GM12891 (cell line): Measurements from ENCODE around the gene ASTN2.

Experiments used
- DNase-seq: peaks from one replicate; pipeline ENCODE4 v3.0.0; 2011; ENCODE audit warnings: low spot score; ENCODE audit not compliant: insufficient read length
- FAIRE-seq: peaks from 2 replicates; lab custom pipeline; 2011; peaks lifted over from hg19 to GRCh38; lab: Jason Lieb, UNC
- PAX5 ChIP-seq: IDR thresholded peaks from 2 replicates; pipeline ENCODE4 v1.6.1; 2011; ENCODE audit warnings: low read length, moderate library complexity, mild to moderate bottlenecking; ENCODE audit not compliant: insufficient read depth, severe bottlenecking
- POLR2A ChIP-seq: IDR thresholded peaks from 2 replicates; pipeline ENCODE4 v1.6.1; 2011; ENCODE audit warnings: low read depth, low read length, control low read depth
- POLR2AphosphoS5 ChIP-seq: IDR thresholded peaks from 2 replicates; pipeline ENCODE4 v1.6.1; 2011; ENCODE audit warnings: low read depth, low read length, control low read depth
- POU2F2 ChIP-seq: IDR thresholded peaks from 2 replicates; pipeline ENCODE4 v1.6.1; 2011; ENCODE audit warnings: low read depth, mild to moderate bottlenecking, control low read depth, low read length, moderate library complexity
- SPI1 ChIP-seq: IDR thresholded peaks from 2 replicates; pipeline ENCODE4 v1.6.1; 2011; ENCODE audit warnings: low read depth, low read length, control low read depth
- TAF1 ChIP-seq: IDR thresholded peaks from 2 replicates; pipeline ENCODE4 v1.6.1; 2011; ENCODE audit warnings: low read depth, low read length, control low read depth

The ASTN2 gene

DNA sequence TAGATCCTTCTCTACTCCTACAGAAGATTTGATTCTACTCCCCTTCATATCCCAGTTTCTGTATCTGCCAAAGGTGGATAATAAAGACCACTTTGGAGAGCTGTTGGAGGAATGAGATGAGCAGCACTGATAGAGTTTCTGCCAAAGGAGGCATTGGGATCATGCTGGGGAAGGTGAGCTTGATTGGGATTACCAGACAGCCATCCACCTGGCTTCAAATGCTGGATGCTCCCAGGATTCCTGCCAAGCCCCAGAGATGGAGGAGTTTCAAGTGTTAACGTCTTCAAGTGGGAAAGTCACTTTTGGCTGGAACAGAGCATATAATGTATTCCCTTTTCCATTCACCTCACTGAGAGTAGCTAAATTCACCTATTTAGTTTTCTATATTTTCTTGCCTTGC, 379.3 kb downstream of the ASTN2 start:
- TF ChIP-seq PAX5 (no peak), POU2F2 (no peak), POLR2AphosphoS5 (no peak)
- no peak for DNase-seq
- FAIRE-seq = no peak

DNA sequence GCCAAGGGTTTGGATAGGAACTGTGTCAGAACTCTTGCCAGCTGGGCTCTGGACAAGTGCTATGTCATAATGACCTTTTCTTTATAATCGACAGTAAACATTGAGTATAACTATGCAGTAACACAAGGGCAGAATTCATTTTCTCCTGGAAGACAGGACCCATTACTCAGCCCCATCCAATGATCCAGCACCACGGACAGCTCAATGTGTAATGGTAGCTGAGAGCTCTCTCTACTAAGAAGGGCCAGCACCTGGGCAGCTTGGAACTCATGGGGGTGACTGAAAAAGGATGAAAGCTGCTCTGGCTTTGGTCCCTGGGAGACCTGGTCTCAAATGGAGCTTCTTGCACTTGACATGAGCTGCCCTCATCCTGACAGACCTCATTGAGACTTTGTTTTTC, 380.0 kb downstream of the ASTN2 start:
- FAIRE-seq = no peak
- TF ChIP-seq POLR2A (no peak), SPI1 (no peak), POLR2AphosphoS5 (no peak), POU2F2 (no peak), TAF1 (no peak), PAX5 (no peak)
- DNase-seq = no peak

DNA sequence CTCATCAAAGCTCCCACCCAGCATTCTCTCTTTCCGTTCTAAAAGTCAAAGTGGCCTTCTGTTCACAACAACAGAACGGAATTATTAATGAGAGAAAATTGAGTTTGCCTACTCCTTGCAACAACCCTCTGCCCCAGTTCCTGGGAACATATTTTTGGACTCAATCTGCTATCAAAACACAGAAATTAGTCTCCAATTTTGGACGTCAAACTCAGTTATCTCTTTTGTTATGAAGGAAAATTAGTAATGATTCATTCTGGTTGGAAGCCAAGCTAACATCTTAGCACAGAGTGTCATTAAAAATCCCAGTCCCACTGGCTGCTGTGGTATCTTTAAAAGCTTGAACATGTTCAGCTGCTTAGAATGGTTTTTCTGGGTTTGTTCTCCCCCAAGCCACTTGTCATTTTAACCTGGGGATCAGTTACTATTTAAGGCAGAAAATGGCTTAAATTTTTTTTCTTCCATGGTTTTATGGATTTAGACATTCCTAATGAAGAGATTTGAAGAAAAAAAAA, 384.5 kb downstream of the ASTN2 start:
- TF ChIP-seq PAX5 = no peak
- no peak for TF ChIP-seq TAF1
- no peak for TF ChIP-seq SPI1
- no peak for TF ChIP-seq POLR2A
- FAIRE-seq = no peak

DNA sequence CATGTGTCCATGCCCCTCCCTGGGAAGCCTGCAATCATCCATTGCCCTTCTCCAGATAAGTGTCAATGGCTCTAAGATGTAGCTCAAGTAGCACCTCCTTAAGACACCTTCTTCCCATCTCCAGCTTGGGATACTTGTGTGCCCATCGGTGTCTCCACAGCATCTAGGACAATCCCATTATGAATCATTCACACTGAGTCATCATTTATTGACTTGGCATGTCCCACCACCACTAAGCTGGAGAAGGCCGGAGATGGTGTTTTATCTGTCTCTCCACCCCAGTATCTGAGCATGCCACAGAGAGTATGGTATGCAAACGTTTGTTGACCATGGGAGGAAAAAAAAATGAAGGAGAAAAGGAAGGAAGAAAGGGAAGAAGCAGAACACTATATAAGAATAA, 385.5 kb downstream of the ASTN2 start:
- DNase-seq (no peak), FAIRE-seq (no peak)
- TF ChIP-seq POLR2A = no peak
- no peak for TF ChIP-seq SPI1
- no peak for TF ChIP-seq TAF1
- no peak for TF ChIP-seq POU2F2
- no peak for TF ChIP-seq PAX5
- TF ChIP-seq POLR2AphosphoS5 = no peak

More for the DNA sequence above, 384.5 kb downstream of the ASTN2 start:
- no peak for DNase-seq

DNA sequence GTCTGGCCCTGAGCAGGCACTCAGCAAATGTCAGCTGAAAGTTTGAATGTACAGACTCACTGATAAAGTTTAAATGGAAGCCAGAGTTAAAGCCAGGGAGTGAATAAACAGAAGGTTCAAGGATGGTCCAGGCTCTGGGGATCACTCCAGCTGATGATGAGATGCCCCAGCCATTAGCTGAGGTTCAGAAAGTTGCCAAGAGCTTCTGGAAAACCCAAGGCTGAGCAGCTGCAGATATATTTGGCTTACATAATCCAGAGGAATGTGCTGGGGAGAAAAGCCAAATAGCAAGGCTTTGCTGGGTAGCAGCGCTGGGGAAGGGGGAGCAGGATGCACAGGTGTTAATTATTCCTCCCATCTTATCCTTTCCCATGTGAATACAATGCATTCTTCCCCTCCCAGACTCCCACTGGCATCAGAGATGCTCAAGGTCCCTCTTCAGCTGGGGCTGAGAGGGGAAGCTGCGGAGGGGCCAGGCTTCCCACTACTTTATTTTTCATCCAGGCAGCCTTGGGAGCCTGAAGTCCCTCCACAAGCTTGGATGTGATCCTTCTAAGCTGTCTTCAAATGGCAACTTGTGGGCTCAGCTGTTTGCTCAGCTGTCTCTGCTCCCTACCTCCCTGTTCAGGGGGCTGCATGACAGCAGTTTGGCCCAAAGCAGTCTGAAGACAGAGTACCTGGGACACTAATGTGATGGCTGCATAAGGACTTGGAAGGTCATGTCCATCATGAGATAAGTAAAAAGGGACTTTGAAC, 386.6 kb downstream of the ASTN2 start:
- DNase-seq = no peak
- no peak for FAIRE-seq
- no peak for TF ChIP-seq TAF1
- no peak for TF ChIP-seq POLR2A
- TF ChIP-seq PAX5 = no peak
- no peak for TF ChIP-seq POLR2AphosphoS5
- TF ChIP-seq SPI1 = no peak
- TF ChIP-seq POU2F2 = no peak

DNA sequence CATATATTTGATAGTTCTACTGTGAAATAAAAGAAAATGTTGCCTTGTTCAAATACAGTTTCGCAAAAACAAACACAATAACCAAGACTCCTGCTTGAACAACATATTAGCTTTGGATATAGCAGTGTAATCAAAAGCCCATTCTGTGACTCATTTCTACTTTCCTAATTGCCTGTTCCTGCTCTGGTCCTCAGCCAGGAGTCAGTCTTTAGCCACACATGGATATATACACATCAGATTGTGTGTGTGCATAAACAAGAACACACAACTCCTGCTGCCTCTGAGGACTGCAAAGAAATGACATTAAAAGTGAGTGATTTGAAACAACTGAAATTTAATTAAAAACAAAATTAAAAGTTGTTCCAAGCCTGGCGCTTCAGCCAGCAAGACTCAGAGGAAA, 393.0 kb downstream of the ASTN2 start:
- FAIRE-seq (no peak), DNase-seq (no peak)
- TF ChIP-seq TAF1 = no peak
- TF ChIP-seq PAX5 = no peak
- TF ChIP-seq POLR2A = no peak

DNA sequence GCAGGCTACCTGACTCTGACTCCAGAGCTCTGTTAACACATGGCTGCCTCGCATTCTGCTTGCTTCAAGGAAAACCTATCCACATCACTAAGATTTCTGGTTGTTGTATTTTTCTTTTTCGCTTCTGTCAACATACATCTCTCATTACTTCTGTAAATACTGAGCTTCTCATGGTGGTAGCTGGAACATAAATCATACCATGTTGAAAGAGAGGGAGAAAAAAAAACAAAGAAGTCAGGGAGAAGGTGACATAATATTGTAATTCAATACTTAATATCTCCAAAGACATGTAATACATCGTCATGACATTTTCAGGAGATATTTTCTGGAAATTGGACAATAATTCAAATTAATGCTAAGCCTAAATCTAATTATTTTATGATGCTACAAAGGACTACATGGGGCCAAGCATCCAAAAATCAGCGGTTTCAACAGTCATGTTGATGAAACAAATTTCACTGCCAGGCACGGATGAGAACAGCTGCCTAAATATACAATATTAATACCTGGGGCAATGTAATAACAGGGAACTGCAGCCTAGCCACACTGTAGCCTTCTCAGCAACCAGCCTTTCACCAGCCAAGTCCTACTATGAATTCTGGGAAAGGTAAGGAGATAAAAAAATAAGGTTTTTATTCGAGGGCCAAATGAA, 395.8 kb downstream of the ASTN2 start:
- no peak for DNase-seq
- no peak for FAIRE-seq
- TF ChIP-seq POLR2AphosphoS5 = no peak
- no peak for TF ChIP-seq POLR2A
- no peak for TF ChIP-seq TAF1
- no peak for TF ChIP-seq SPI1
- TF ChIP-seq PAX5 = no peak
- no peak for TF ChIP-seq POU2F2

DNA sequence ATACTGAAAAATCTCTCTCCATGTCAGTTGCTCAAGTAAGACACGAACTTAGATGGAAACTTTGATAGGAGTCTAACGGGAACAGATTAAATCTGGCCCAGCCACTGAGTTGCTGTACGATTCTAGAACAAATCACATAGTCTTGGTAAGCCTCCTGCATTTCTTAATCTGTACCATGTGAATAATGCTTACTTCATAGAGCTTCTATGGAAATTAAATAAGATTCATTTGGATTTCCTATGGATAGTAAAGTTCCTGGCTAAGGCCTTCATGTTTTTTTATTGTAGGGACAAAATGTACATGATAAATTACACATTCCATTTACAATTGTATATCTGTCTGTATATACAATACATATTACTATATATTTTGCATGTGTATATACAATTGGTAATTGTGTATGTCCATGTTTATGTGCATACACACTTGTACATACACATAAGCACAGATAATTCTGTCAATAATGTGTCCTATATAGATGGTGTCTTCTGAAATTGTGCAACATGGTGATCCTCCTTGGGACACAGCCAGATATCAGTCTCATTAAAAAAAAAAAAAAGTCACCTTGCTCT, 397.4 kb downstream of the ASTN2 start:
- FAIRE-seq = no peak
- no peak for DNase-seq

DNA sequence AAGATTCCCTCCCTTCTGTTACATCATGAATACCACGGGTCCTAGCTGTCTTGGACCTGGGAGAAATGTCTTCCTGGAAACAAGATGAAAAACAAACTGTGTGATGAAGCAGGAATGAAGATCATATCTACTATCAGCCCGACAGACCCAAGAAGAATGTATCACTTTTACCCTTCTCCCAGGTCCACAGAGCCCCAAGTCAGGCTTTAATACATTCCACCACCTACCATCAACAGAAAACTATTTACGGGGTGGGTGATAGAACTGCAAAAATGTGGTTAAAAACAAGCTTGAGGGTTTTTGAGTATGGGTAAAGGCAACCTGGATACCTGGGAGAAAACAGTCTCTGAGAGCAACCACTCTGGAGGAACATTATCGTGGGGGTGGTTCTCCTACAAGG, 400.8 kb downstream of the ASTN2 start:
- no peak for DNase-seq
- no peak for FAIRE-seq
- TF ChIP-seq PAX5 (no peak), POLR2AphosphoS5 (no peak), TAF1 (no peak), SPI1 (no peak), POU2F2 (no peak), POLR2A (no peak)

More for the DNA sequence above, 397.4 kb downstream of the ASTN2 start:
- TF ChIP-seq POLR2AphosphoS5 = no peak
- no peak for TF ChIP-seq TAF1
- TF ChIP-seq POLR2A = no peak
- no peak for TF ChIP-seq PAX5
- no peak for TF ChIP-seq POU2F2
- TF ChIP-seq SPI1 = no peak

DNA sequence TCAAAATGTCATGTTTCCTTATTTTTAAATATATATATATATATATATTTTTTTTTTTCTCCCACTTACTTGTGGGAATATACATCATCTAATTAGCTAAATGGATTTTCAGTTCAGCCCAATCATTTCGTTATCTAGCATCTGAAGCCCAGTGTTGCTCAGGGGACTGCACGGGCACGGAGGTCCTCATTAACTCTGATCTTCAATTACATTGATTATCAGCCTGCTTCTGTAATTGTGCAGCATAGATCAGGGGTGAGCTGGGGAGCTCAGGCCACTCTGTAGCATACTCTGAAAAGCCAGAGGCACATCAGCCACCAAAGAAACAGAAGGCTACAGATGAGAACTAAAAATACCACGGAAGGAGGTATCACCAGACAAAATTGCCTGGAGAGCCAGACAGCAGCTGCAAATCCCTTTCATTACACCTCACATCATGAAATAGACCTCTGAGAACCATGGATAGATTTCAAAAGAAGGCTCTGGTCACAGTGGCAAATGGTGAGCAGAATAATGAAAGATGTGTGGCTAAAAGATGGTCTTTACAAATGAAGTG, 401.3 kb downstream of the ASTN2 start:
- TF ChIP-seq POLR2A (no peak), POU2F2 (no peak), SPI1 (no peak), TAF1 (no peak), PAX5 (no peak), POLR2AphosphoS5 (no peak)
- FAIRE-seq = no peak
- no peak for DNase-seq

DNA sequence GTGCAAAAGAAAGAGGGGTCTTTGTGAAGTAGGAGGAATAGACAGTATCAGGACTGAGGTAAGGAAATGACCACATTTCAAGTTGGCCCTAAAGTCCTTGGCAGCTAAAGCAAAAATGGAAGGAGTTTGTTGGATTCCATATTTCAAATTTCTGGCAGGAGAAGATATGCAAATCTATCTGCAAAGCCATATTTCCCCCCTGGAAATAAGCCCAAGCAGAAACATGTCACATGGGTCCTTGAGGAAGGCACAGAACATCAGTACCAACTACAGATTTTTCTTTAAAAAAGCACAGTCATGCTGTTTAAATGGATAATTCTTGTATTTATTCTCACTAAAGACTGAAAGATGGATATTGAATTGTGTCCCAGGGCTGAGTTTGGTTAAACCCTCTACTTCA, 404.8 kb downstream of the ASTN2 start:
- FAIRE-seq = no peak
- no peak for TF ChIP-seq POLR2A
- no peak for TF ChIP-seq SPI1
- no peak for TF ChIP-seq PAX5
- TF ChIP-seq TAF1 = no peak
- no peak for TF ChIP-seq POU2F2
- no peak for TF ChIP-seq POLR2AphosphoS5

More for the DNA sequence above, 404.8 kb downstream of the ASTN2 start:
- DNase-seq = no peak
